HG03521 (cell line): ENCODE measurements around the gene RGL3.
"Not testable (repeated sequence)": the region's sequence is repeated elsewhere in the genome, so short reads cannot be mapped to it uniquely, and the experiment has no call there.

Experiments used
- ATAC-seq: cut with Tn5 transposase; IDR thresholded peaks from one replicate; pipeline ENCODE4 v1.9.1; 2021; ENCODE audit warnings: mild to moderate bottlenecking, moderate library complexity; ENCODE audit not compliant: unreplicated experiment

Gene RGL3

DNA sequence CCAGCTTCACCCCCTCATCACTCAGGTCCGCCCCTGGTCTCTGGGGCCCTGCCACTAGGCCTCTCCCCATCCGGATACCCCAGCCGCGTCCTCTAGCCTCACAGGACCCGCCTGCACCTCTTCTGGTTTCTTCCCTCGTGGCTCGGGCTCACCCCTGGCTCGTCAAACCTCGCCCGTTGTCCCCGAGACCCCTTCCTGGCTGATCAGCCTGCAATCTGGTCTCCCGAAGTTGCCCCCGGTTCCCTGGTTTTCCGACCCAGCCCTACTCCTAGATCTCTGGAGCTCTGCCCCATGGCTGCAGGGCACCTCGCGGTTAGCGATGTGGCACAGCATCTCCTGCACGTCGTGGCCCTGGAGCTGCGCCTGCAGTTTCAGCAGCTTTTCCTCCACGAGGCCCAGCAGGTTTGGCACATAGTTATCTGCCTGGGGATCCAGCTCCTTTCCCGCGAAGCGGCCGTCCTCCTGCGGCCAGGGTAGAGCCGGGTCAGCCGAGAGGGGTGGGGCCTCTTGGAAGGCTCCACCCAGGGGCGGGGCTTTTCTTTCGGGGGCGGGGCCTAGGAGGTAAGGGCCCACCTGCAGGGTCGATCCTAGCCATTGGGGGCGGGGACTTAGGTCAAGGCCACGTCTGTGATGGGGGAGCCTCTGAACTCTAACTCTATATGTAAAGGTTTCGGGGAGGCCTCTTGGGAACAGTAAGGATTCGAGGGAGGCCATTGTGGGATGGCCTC lies 2.4 kb upstream of the RGL3 start:
- no peak for ATAC-seq

GRCh38 chr19:11420429-11421370 lies 1.6 kb upstream of the RGL3 start:
- no peak for ATAC-seq

GRCh38 chr19:11418094-11418548 lies 993 bp downstream of the RGL3 start:
- no peak for ATAC-seq

DNA sequence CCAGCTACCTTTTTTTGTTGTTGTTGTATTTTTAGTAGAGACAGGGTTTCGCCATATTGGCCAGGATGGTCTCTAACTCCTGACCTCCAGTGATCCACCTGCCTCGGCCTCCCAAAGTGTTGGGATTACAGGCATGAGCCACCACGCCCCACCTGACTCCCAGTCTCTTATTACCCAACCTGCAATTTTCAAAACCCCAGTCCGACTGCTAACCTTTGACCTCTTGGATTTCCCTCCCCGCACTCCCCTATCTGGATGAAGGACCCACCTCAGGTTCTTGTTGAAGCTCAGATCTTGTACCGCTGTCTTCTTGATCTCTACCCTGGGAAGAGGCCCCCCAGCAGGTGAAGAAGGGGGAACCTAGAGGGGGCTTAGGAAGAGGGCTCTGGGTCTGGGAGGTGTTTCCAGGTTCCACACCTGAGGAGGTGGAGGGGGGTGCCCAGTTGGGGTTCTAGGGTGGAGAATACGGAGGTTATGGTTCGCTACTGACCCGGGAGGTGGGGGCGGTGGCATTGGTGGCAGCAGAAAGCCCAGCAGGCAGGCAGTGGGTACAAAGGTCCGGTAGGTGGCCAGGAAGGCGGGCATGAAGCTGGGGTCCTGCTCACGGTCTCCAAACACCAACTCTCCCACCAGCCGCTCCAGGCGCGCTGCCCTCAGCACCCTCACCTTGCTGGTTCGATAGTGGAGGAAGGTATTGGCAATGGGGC lies 2.6 kb downstream of the RGL3 start:
- no peak for ATAC-seq

DNA sequence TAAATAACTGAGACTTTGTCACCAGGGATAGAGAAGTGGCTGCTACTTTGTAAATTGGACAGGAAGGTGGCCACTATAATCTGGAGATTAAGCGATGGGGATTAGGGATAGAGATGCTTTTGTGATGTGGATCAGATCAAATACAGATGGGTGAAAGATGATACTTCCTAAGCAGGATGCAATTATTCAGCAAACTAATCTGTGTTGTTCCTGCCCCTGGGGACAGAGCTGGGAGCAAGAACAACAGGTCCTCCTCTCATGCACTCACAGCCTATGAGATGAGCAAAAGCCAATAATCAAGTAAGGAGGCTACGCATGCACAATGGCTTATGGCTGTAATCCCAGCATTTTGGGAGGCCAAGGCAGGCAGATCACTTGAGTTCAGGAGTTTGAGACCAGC lies 4.6 kb downstream of the RGL3 start:
- ATAC-seq, result no peak

DNA sequence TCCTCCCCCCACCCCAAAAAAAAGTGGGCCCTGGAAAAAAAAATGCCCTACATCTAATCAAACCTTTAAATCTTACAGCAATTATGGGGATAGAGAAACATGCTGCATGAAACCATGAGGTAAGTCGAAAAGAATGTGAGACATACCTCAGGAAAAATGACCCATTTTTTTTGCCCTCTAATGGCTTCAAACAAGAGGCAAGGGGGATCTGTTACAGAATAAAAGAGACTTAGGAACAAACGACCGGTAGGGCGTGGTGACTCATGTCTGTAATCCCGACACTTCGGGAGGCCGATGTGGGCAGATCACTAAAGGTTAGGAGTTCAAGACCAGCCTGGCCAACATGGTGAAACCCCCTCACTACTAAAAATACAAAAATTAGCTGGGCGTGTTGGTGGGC lies 8.4 kb downstream of the RGL3 start:
- ATAC-seq, result no peak

DNA sequence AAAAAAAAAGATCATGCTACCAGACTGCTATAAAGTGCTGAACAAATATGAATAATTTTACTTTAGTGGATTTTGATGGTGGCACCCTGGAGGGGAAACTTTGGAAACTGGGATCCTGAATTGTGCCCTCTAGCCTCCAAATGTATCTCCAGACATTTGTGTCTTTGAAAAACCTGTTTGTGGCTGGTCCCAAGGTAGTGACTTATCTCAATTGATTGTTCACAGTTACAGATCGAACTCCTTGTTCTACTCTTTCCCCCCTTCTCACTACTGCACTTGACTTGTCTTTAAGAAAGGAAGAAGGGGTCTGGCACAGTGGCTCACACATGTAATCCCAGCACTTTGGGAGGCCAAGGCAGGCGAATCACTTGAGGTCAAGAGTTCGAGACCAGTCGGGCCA lies 10.5 kb downstream of the RGL3 start:
- ATAC-seq, result no peak

DNA sequence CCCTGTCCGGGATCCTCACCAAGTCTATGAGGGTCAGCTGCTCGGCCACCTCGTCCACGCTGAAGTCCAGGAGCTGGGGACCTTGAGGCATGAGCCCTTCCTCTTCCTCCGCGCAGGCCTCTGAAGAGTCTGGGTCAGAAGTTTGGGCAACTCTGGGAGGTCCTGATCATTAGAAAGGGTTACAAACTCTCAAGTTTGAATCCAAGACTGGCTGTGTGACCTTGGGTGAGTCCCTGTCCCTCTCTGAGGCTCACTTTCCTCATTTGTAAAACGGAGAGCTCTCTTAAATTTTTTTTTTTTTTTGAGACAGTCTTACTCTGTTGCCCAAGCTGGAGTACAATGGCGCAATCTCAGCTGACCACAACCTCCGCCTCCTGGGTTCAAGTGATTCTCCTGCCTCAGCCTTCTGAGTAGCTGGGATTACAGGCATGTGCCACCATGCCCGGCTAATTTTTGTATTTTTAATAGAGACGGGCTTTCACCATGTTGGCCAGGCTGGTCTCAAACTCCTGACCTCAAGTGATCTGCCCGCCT lies 12.3 kb downstream of the RGL3 start:
- not testable (repeated sequence) for ATAC-seq

- no peak for ATAC-seq
Observed at GRCh38 chr19:11405846-11406643, 13.1 kb downstream of the RGL3 start.

- ATAC-seq, result no peak
Observed at GRCh38 chr19:11404588-11405222, 14.4 kb downstream of the RGL3 start.

DNA sequence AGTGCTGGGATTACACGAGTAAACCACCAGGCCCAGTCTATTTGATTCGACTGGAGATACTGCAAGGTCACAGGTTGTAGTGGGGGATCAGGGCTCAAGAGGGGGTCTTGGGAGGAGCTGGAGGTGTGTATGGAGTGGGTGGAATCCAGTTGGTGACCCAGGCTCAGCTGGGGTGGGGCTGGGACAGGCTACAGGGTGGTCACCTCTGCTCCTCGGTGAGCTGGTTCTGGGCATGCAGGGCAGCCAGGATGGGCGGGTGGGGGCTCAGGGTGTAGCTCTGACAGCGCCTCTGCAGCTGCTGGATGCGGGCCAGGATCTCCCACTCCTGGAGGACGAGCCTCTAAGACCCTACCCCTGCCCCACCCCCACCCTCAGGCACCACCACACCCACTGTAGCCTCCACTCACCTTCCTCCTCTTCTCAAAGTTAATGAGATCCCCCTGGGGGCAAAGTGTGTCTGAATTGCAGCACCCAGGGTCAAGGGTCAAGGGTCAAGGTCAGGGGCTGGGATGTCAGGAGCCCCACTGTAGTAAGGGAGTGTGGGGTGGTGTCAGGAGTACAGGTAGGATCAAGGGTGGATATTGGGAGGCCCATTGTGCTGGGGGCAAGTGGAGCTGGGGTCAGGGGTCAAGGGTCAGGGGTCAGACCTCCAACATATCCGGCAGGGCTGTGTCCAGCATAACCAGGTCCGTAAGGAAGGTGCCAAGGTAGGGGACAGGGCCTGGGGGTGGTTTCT lies 17.1 kb downstream of the RGL3 start:
- ATAC-seq, result no peak

DNA sequence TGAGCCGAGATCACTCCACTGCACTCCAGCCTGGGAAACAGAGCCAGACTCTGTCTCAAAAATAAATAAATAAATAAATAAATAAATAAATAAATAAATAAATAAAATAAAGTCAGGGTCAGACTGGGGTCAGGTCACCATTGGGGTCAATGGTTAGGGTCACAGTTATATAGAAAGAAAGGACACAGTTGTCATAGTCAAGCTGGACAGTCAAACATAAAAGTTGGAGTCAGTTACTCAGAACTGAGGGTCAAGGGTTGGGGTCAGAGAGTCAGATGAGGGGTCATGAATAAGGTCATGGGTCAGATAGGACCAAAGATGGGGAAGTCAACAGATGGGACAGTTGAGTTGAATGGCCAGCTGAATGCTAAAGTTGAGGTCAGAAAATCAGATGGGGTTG lies 18.3 kb downstream of the RGL3 start:
- no peak for ATAC-seq

- ATAC-seq, result no peak
Observed at GRCh38 chr19:11399667-11400066, 19.4 kb downstream of the RGL3 start.

DNA sequence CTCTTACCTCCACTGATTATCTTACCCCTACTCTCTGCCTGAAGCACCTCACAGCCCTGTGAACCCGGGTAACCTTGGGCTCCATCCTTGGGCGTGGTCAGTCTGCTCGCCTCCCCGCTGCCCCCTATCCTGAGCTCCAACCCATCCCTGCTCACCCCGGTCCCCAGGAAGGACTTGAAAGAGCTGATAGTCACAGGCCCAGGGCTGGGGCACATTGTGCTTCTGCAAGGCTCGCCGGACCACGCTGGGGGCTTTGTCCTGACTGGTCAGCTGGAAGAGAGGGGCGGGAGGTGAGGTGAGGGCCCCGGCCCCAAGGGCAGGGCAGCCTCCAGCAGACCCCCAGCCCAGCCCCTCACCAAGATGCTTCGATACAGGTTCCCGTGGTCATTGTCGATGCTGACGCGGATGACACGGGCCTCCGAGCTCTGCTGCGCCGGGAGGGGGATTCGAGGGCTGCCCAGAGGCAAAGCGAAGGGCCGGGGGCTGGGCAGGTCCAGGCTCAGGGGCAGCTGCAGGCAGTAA lies 22.0 kb downstream of the RGL3 start:
- ATAC-seq, result no peak

DNA sequence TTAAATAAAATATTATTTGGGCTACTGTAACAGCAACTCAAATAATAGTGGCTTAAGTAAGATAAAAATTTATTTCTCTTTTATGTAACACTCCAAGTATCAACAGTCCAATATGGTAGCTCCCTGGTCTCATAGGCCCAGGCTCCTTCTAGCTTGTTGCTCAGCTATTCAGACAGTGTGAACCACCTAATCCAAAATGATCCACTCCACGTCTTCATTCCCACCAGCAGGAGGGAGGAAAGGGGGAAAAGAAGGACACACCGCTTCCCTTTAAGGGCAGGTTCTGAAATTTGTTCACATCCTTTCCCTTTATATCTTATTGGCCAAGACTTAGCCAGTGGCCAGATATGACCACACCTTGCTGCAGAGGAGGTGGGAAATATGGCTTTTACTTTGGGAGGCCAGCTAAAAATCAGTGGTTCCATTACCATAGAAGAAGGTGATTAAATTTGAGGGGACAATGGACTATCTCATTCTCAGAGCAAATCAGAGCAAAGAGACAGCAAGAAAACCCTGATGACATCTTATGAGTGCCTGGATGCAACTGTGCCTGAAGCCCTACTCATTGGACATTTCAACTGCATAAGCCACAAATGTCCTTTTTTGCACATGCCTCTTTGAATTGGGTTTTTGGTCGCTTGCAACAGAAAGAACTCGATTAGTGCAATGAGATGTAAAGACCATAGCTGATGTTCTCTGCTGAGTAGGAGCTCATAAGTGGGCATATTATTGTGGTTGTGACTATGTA lies 28.0 kb downstream of the RGL3 start:
- ATAC-seq, result no peak

DNA sequence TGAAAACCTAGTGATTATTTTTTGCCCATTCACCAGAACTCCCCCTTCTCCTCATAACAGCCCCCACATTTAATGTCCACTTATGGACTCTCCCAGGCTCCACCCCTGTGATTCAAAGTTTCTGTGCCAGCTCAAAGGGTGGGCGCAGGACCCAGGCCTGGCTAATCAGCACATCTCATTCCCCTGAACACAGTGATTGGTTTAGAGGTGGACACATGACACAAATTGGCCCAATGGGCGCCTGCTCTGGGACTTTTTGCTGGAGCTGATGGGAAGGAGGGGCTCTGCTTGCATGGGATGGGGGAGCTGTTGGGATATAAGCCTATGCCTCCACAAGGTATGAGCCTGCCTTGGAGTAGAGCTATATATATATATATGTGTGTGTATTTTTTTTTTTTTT lies 28.8 kb downstream of the RGL3 start:
- ATAC-seq, result no peak

GRCh38 chr19:11387162-11388034 lies 31.7 kb downstream of the RGL3 start:
- ATAC-seq, result no peak
